Activated CD4-positive, alpha-beta T cell treated with anti-CD3 and anti-CD28 coated beads for 36 hours (primary cell): Measurements from ENCODE around the gene GALNT18. TPM values are rescaled to one million over a fixed set of nuclear protein-coding genes. Genes with fewer than 3 reads are reported as not detected.
A peak's percentile ranks its signal among the peaks of the same experiment; 100 is the strongest.

ENCODE experiments used
- ATAC-seq: fragments of 200-7000 bp; cut with Tn5 transposase; one replicate; pipeline ENCODE4 v1.10.0; 2021; ENCODE audit warnings: mild to moderate bottlenecking, moderate library complexity
- CTCF ChIA-PET: fragments of 350-600 bp; sonication (Branson Sonifier 250); formaldehyde crosslinking; loops from one replicate; lab custom pipeline; 2021; ENCODE audit warnings: antibody characterized with exemption; lab: Charles Lee
- POLR2A ChIA-PET: fragments of 350-600 bp; sonication (Branson Sonifier 250); formaldehyde crosslinking; loops from one replicate; lab custom pipeline; 2021; ENCODE audit warnings: antibody characterized with exemption, inconsistent platforms; lab: Charles Lee
- DNase-seq: peaks from one replicate; pipeline ENCODE4 v3.0.0-alpha.2; 2020
- H3K27ac Mint-ChIP-seq: one replicate; pipeline ENCODE4 v1.8.0; 2021; ENCODE audit warnings: mixed read lengths
- H3K27me3 Mint-ChIP-seq: one replicate; pipeline ENCODE4 v1.8.0; 2021; ENCODE audit warnings: mixed read lengths
- H3K36me3 Mint-ChIP-seq: one replicate; pipeline ENCODE4 v1.8.0; 2021; ENCODE audit warnings: low read depth, mixed read lengths
- H3K4me1 Mint-ChIP-seq: one replicate; pipeline ENCODE4 v1.8.0; 2021; ENCODE audit warnings: mixed read lengths
- H3K4me3 Mint-ChIP-seq: one replicate; pipeline ENCODE4 v1.8.0; 2021; ENCODE audit warnings: mild to moderate bottlenecking, moderate library complexity, mixed read lengths
- H3K9me3 Mint-ChIP-seq: one replicate; pipeline ENCODE4 v1.8.0; 2021; ENCODE audit warnings: low read depth, mixed read lengths
- intact Hi-C, 2 experiments: fragments of 100-400 bp; cut with DNase I in 1 of 2; cut with micrococcal nuclease in 1 of 2; formaldehyde crosslinking; loops; one replicate each; pipeline versions ENCODE4 v1.14.2 to v1.15.1; 2022 to 2024; cut with DNase I, micrococcal nuclease
- total RNA-seq, 2 experiments: library from RNA; stranded (reverse); gene quantifications; one replicate each; pipeline ENCODE4 v1.2.3, GENCODE V29; 2021

Gene GALNT18
- total RNA-seq, 2 experiments from 2014 or later = 6.9 to 8.8 TPM

GRCh38 chr11:11577932-11578911 lies 43.6 kb downstream of the GALNT18 start:
- no peaks in the 10 kb centered on the region for H3K4me1 Mint-ChIP-seq
- H3K4me3 Mint-ChIP-seq = no peak overlapping the region
- H3K36me3 Mint-ChIP-seq = no peaks in the 10 kb centered on the region
- CTCF ChIA-PET = no interaction called here
- POLR2A ChIA-PET = no interaction called here
- no peak overlapping the region for H3K27ac Mint-ChIP-seq
- no peaks in the 10 kb centered on the region for H3K9me3 Mint-ChIP-seq
- peaks cover 3% of the 10 kb centered on the region for H3K27me3 Mint-ChIP-seq
- ATAC-seq = no peak
- intact Hi-C loops = no loop called here
- no peak for DNase-seq

- DNase-seq (no peak), ATAC-seq (no peak)
- POLR2A ChIA-PET = no interaction called here
- intact Hi-C loops = no loop called here
- no peaks in the 10 kb centered on the region for H3K36me3 Mint-ChIP-seq
- no peaks in the 10 kb centered on the region for H3K9me3 Mint-ChIP-seq
- CTCF ChIA-PET = no interaction called here
- H3K27ac Mint-ChIP-seq = no peak overlapping the region
- no peak overlapping the region for H3K4me3 Mint-ChIP-seq
- H3K4me1 Mint-ChIP-seq = no peaks in the 10 kb centered on the region
- no peaks in the 10 kb centered on the region for H3K27me3 Mint-ChIP-seq
Measured at GRCh38 chr11:11577251-11577855, 44.5 kb downstream of the GALNT18 start.

GRCh38 chr11:11574373-11575287 lies 47.2 kb downstream of the GALNT18 start:
- intact Hi-C loops = no loop called here
- ChIA-PET CTCF (interaction anchor here (0.7 to 2.4 kb wide), 2 partner anchors 12 to 113 kb away, joined by 3 to 8 read pairs; no protein-coding TSS in a partner anchor), POLR2A (no interaction called here)
- DNase-seq (no peak), ATAC-seq (no peak)
- H3K9me3 Mint-ChIP-seq = no peaks in the 10 kb centered on the region
- H3K4me3 Mint-ChIP-seq = no peak overlapping the region
- peaks cover 5% of the 10 kb centered on the region for H3K4me1 Mint-ChIP-seq
- no peaks in the 10 kb centered on the region for H3K36me3 Mint-ChIP-seq
- peaks cover 4% of the 10 kb centered on the region for H3K27me3 Mint-ChIP-seq
- H3K27ac Mint-ChIP-seq = no peak overlapping the region

- Mint-ChIP-seq H3K4me1 (peaks cover 7% of the 10 kb centered on the region), H3K4me3 (no peak overlapping the region), H3K27ac (no peak overlapping the region), H3K9me3 (no peaks in the 10 kb centered on the region), H3K36me3 (no peaks in the 10 kb centered on the region), H3K27me3 (peaks cover 5% of the 10 kb centered on the region)
- intact Hi-C loops = no loop called here
- no peak for ATAC-seq
- POLR2A ChIA-PET = no interaction called here
- DNase-seq = no peak
- CTCF ChIA-PET = interaction anchor here (1.1 kb wide), 1 partner anchor 10 kb away, joined by 3 read pairs; no protein-coding TSS in a partner anchor
Measured at GRCh38 chr11:11572386-11572785, 49.4 kb downstream of the GALNT18 start.

- Mint-ChIP-seq H3K4me3 (no peak overlapping the region), H3K36me3 (no peaks in the 10 kb centered on the region), H3K9me3 (no peaks in the 10 kb centered on the region), H3K27ac (no peak overlapping the region), H3K27me3 (peaks cover 5% of the 10 kb centered on the region), H3K4me1 (peaks cover 7% of the 10 kb centered on the region)
- intact Hi-C loops = no loop called here
- ATAC-seq (no peak), DNase-seq (no peak)
- POLR2A ChIA-PET = no interaction called here
- CTCF ChIA-PET = interaction anchor here (1.1 kb wide), 1 partner anchor 10 kb away, joined by 3 read pairs; no protein-coding TSS in a partner anchor
Measured at GRCh38 chr11:11571893-11572292, 49.9 kb downstream of the GALNT18 start.

GRCh38 chr11:11570823-11571222 lies 51.0 kb downstream of the GALNT18 start:
- Mint-ChIP-seq H3K27me3 (peaks cover 5% of the 10 kb centered on the region), H3K36me3 (no peaks in the 10 kb centered on the region), H3K9me3 (no peaks in the 10 kb centered on the region), H3K4me3 (no peak overlapping the region), H3K27ac (peak overlapping the region; percentile 2), H3K4me1 (peaks cover 7% of the 10 kb centered on the region)
- POLR2A ChIA-PET = interaction anchor here (0.5 kb wide), 1 partner anchor 76 kb away, joined by 5 read pairs; no protein-coding TSS in a partner anchor
- CTCF ChIA-PET = interaction anchor here (0.6 kb wide), 1 partner anchor 1241 kb away, joined by 3 read pairs; no protein-coding TSS in a partner anchor
- DNase-seq = peak; percentile 16
- intact Hi-C loops = no loop called here
- peak; percentile 78 for ATAC-seq

- ChIA-PET POLR2A (no interaction called here), CTCF (no interaction called here)
- H3K9me3 Mint-ChIP-seq = no peaks in the 10 kb centered on the region
- peaks cover 7% of the 10 kb centered on the region for H3K4me1 Mint-ChIP-seq
- H3K36me3 Mint-ChIP-seq = no peaks in the 10 kb centered on the region
- no peak for ATAC-seq
- intact Hi-C loops = no loop called here
- H3K27me3 Mint-ChIP-seq = peaks cover 5% of the 10 kb centered on the region
- peak overlapping the region; percentile 2 for H3K27ac Mint-ChIP-seq
- DNase-seq = no peak
- H3K4me3 Mint-ChIP-seq = no peak overlapping the region
Measured at GRCh38 chr11:11569936-11570491, 51.8 kb downstream of the GALNT18 start.

DNA sequence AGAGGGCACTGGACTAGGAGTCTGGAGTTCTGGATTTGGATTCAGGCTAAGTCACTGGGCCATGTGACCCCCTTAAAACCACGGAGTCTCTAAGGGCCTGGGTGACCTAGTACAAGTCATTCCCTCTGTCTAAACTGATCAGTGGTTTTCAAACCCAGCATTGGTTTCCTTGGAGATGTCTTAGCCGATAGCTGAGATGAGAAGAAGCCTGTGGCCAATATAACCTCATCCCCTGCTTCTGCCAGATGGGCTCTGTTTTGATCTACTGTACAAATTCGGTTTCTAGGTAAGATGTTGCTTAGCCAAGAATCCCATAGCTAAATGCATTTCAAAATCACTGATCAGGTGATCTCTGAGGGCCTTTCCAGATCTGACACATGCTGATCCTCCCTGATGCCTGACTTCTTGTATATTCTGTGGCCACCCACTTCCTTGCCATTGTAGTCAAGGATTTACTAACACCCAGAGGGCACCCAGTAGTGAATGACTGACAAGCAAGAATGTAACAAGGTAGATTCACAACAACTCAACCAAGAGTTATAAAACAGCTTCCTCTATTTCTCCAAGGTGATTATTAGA lies 53.1 kb downstream of the GALNT18 start:
- peak; percentile 63 for ATAC-seq
- Mint-ChIP-seq H3K27ac (no peak overlapping the region), H3K27me3 (peaks cover 5% of the 10 kb centered on the region), H3K4me1 (peaks cover 7% of the 10 kb centered on the region), H3K4me3 (no peak overlapping the region), H3K9me3 (no peaks in the 10 kb centered on the region), H3K36me3 (no peaks in the 10 kb centered on the region)
- intact Hi-C loops = no loop called here
- DNase-seq = no peak
- ChIA-PET POLR2A (no interaction called here), CTCF (interaction anchor here (0.8 kb wide), 1 partner anchor 70 kb away, joined by 4 read pairs; no protein-coding TSS in a partner anchor)

GRCh38 chr11:11567936-11568650 lies 53.7 kb downstream of the GALNT18 start:
- no peaks in the 10 kb centered on the region for H3K36me3 Mint-ChIP-seq
- POLR2A ChIA-PET = no interaction called here
- intact Hi-C loops = no loop called here
- H3K4me1 Mint-ChIP-seq = peaks cover 7% of the 10 kb centered on the region
- CTCF ChIA-PET = no interaction called here
- H3K27ac Mint-ChIP-seq = no peak overlapping the region
- H3K9me3 Mint-ChIP-seq = no peaks in the 10 kb centered on the region
- peak; percentile 25 for DNase-seq
- ATAC-seq = peak; percentile 59
- no peak overlapping the region for H3K4me3 Mint-ChIP-seq
- H3K27me3 Mint-ChIP-seq = peaks cover 5% of the 10 kb centered on the region

DNA sequence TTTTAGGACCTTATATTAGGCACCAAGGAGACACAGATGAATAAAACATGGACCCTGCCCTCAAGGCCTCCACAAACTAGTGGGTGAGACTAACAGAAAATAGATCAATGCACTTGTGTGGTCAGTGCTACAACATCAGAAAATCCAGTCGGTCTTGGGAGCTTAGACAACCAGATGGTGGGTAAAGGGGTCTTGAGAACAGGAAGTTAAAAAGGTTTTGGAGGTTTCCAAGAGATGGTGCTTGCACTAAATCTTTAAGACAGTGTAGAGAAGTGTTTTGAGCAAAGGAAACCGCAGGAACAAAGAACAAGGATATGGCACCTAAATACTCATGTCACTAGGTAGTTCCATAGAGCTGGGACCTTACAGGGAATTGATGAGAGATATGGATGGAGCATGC lies 56.2 kb downstream of the GALNT18 start:
- Mint-ChIP-seq H3K9me3 (no peaks in the 10 kb centered on the region), H3K27ac (no peak overlapping the region), H3K4me3 (no peak overlapping the region), H3K4me1 (peaks cover 5% of the 10 kb centered on the region), H3K36me3 (no peaks in the 10 kb centered on the region), H3K27me3 (peaks cover 5% of the 10 kb centered on the region)
- intact Hi-C loops = no loop called here
- CTCF ChIA-PET = no interaction called here
- POLR2A ChIA-PET = no interaction called here
- no peak for DNase-seq
- ATAC-seq = no peak
